ENCODE results near the gene LRP1B. TPM values are rescaled to one million over a fixed set of nuclear protein-coding genes. Genes with fewer than 3 reads are reported as not detected.

Gene LRP1B
- total and polyA plus RNA-seq, 2 donors from 2014 or later: 0.69 to 1.2 TPM

- H3K36me3 ChIP-seq (ENCODE audit: control insufficient read depth in 2 of 3, insufficient read depth in 3 of 3, low read length in 3 of 3): no peaks in the 10 kb centered on the region
- H3K4me3 ChIP-seq (ENCODE audit: low read length in 3 of 3): no peak overlapping the region
- no peak for FAIRE-seq
- no peaks in the 10 kb centered on the region for H3K27me3 ChIP-seq (ENCODE audit: control insufficient read depth, insufficient read depth, low read length)
- intact Hi-C loops (cut with DNase I): no loop called here
- TF ChIP-seq CTCF (IDR thresholded peaks at IDR 0.05; ENCODE audit: borderline replicate concordance, extremely low read depth, insufficient read depth): no peak
- H3K9me3 ChIP-seq (ENCODE audit: control insufficient read depth in 2 of 3, insufficient read depth in 1 of 3, low read length in 3 of 3): no peaks in the 10 kb centered on the region
- H3K4me1 ChIP-seq (ENCODE audit: control insufficient read depth in 2 of 3, insufficient read depth in 2 of 3, low read depth in 1 of 3, low read length in 3 of 3): no peaks in the 10 kb centered on the region
- no peak overlapping the region for H3K27ac ChIP-seq (ENCODE audit: low read depth in 2 of 2, low read length in 2 of 2)
- no peak for DNase-seq
- H3K9ac ChIP-seq (ENCODE audit: low read length in 3 of 3): no peak overlapping the region
Measured at GRCh38 chr2:141199711-141200110, 931.1 kb downstream of the LRP1B start.

- no peak for TF ChIP-seq CTCF (IDR thresholded peaks at IDR 0.05; ENCODE audit: borderline replicate concordance, extremely low read depth, insufficient read depth)
- intact Hi-C loops (cut with DNase I): no loop called here
- no peaks in the 10 kb centered on the region for H3K27me3 ChIP-seq (ENCODE audit: control insufficient read depth, insufficient read depth, low read length)
- FAIRE-seq: no peak
- no peak for DNase-seq
- H3K9me3 ChIP-seq (ENCODE audit: control insufficient read depth in 2 of 3, insufficient read depth in 1 of 3, low read length in 3 of 3): no peaks in the 10 kb centered on the region
- H3K4me3 ChIP-seq (ENCODE audit: low read length in 3 of 3): no peak overlapping the region
- no peak overlapping the region for H3K9ac ChIP-seq (ENCODE audit: low read length in 3 of 3)
- no peaks in the 10 kb centered on the region for H3K4me1 ChIP-seq (ENCODE audit: control insufficient read depth in 2 of 3, insufficient read depth in 2 of 3, low read depth in 1 of 3, low read length in 3 of 3)
- no peak overlapping the region for H3K27ac ChIP-seq (ENCODE audit: low read depth in 2 of 2, low read length in 2 of 2)
- H3K36me3 ChIP-seq (ENCODE audit: control insufficient read depth in 2 of 3, insufficient read depth in 3 of 3, low read length in 3 of 3): no peaks in the 10 kb centered on the region
Measured at GRCh38 chr2:141195087-141195486, 935.7 kb downstream of the LRP1B start.

GRCh38 chr2:141187075-141187439, 943.8 kb downstream of the LRP1B start:
- H3K4me1 ChIP-seq (ENCODE audit: control insufficient read depth in 2 of 3, insufficient read depth in 2 of 3, low read depth in 1 of 3, low read length in 3 of 3): no peaks in the 10 kb centered on the region
- H3K27ac ChIP-seq (ENCODE audit: low read depth in 2 of 2, low read length in 2 of 2): no peak overlapping the region
- intact Hi-C loops (cut with DNase I): no loop called here
- H3K4me3 ChIP-seq (ENCODE audit: low read length in 3 of 3): no peak overlapping the region
- no peak for FAIRE-seq
- peak in 1 of 5 donors; percentile 9 for DNase-seq
- no peak for TF ChIP-seq CTCF (IDR thresholded peaks at IDR 0.05; ENCODE audit: borderline replicate concordance, extremely low read depth, insufficient read depth)
- H3K9ac ChIP-seq (ENCODE audit: low read length in 3 of 3): no peak overlapping the region
- H3K9me3 ChIP-seq (ENCODE audit: control insufficient read depth in 2 of 3, insufficient read depth in 1 of 3, low read length in 3 of 3): no peaks in the 10 kb centered on the region
- H3K27me3 ChIP-seq (ENCODE audit: control insufficient read depth, insufficient read depth, low read length): no peaks in the 10 kb centered on the region
- H3K36me3 ChIP-seq (ENCODE audit: control insufficient read depth in 2 of 3, insufficient read depth in 3 of 3, low read length in 3 of 3): no peaks in the 10 kb centered on the region

- intact Hi-C loops (cut with DNase I): no loop called here
Measured at GRCh38 chr2:141186413-141187074, 944.3 kb downstream of the LRP1B start.

More at GRCh38 chr2:141186413-141187074, 944.3 kb downstream of the LRP1B start:
- H3K27me3 ChIP-seq (ENCODE audit: control insufficient read depth, insufficient read depth, low read length): no peaks in the 10 kb centered on the region
- no peak overlapping the region for H3K9ac ChIP-seq (ENCODE audit: low read length in 3 of 3)
- peak in 2 of 5 donors; percentile 9 to 19 for DNase-seq
- H3K36me3 ChIP-seq (ENCODE audit: control insufficient read depth in 2 of 3, insufficient read depth in 3 of 3, low read length in 3 of 3): no peaks in the 10 kb centered on the region
- H3K27ac ChIP-seq (ENCODE audit: low read depth in 2 of 2, low read length in 2 of 2): no peak overlapping the region
- TF ChIP-seq CTCF (IDR thresholded peaks at IDR 0.05; ENCODE audit: borderline replicate concordance, extremely low read depth, insufficient read depth): no peak
- FAIRE-seq: no peak
- H3K4me3 ChIP-seq (ENCODE audit: low read length in 3 of 3): no peak overlapping the region
- no peaks in the 10 kb centered on the region for H3K9me3 ChIP-seq (ENCODE audit: control insufficient read depth in 2 of 3, insufficient read depth in 1 of 3, low read length in 3 of 3)
- H3K4me1 ChIP-seq (ENCODE audit: control insufficient read depth in 2 of 3, insufficient read depth in 2 of 3, low read depth in 1 of 3, low read length in 3 of 3): no peaks in the 10 kb centered on the region
